Left lung (tissue), 10 donors: ENCODE data around the gene ZNF296. TPM values are rescaled to one million over a fixed set of nuclear protein-coding genes. Genes with fewer than 3 reads are reported as not detected.
A peak's percentile ranks its signal among the peaks of the same experiment; 100 is the strongest.

Experiments
- ATAC-seq: fragments of 200-7000 bp; cut with Tn5 transposase; one replicate; pipeline ENCODE4 v1.9.1; 2020; ENCODE audit warnings: moderate library complexity
- DNase-seq, 4 donors: peaks; one replicate each; pipeline ENCODE4 v3.0.0-alpha.2; 2013 to 2020
- H3K27ac ChIP-seq, 2 donors: fragments of 200-600 bp; sonication (generic) in 1 of 2; one replicate each; pipeline versions ENCODE4 v1.5.0 to v1.8.0; 2020 to 2021
- H3K27me3 ChIP-seq, 2 donors: fragments of 200-600 bp; sonication (generic) in 1 of 2; one replicate each; pipeline versions ENCODE4 v1.5.0 to v1.8.0; 2020 to 2021
- H3K36me3 ChIP-seq, 2 donors: fragments of 200-600 bp; sonication (generic) in 1 of 2; one replicate each; pipeline versions ENCODE4 v1.5.0 to v1.8.0; 2020 to 2021
- H3K4me1 ChIP-seq, 2 donors: fragments of 200-600 bp; one replicate each; pipeline ENCODE4 v1.8.0; 2021
- H3K4me3 ChIP-seq, 2 donors: fragments of 200-600 bp; sonication (generic) in 1 of 2; one replicate each; pipeline versions ENCODE4 v1.5.0 to v1.8.0; 2020 to 2021; ENCODE audit warnings: mild to moderate bottlenecking in 1 of 2
- H3K9me3 ChIP-seq, 2 donors: fragments of 200-600 bp; sonication (generic) in 1 of 2; one replicate each; pipeline versions ENCODE4 v1.5.0 to v1.8.0; 2020 to 2021
- intact Hi-C, 2 donors: fragments of 100-400 bp; cut with DNase I; formaldehyde crosslinking; loops; one replicate each; pipeline versions ENCODE4 v1.11.2 to v1.14.2; 2022
- polyA plus RNA-seq, 6 donors: library from polyadenylated mRNA; unstranded; fragments of 120-200 nt; gene quantifications; one replicate each; pipeline ENCODE4 v1.2.1, GENCODE V29; 2013; ENCODE audit not compliant: insufficient read length in 6 of 6
- total RNA-seq, 2 donors: library from RNA; stranded (reverse); fragmentation: NEBNext Ultra II Directional; extraction: Animal tissue kit (Norgen Biotek cat#: 25700); gene quantifications; one replicate each; pipeline ENCODE4 v1.2.1, GENCODE V29; 2021
- TF ChIP-seq, protein P1 (sequence below), 2 donors: fragments of 200-600 bp; sonication (generic) in 1 of 2; IDR thresholded peaks; one replicate each; pipeline versions ENCODE4 v1.5.0 to v1.8.0; 2021; ENCODE audit warnings: antibody characterized with exemption in 2 of 2
- donor health status: DM: no; HTN: yes; CAD: no.
- donor health status: DM: no; HTN: no; CAD: no.

ZNF296 gene
- total and polyA plus RNA-seq, 8 donors, result 0.43 to 2.0 (median 1.0) TPM

DNA sequence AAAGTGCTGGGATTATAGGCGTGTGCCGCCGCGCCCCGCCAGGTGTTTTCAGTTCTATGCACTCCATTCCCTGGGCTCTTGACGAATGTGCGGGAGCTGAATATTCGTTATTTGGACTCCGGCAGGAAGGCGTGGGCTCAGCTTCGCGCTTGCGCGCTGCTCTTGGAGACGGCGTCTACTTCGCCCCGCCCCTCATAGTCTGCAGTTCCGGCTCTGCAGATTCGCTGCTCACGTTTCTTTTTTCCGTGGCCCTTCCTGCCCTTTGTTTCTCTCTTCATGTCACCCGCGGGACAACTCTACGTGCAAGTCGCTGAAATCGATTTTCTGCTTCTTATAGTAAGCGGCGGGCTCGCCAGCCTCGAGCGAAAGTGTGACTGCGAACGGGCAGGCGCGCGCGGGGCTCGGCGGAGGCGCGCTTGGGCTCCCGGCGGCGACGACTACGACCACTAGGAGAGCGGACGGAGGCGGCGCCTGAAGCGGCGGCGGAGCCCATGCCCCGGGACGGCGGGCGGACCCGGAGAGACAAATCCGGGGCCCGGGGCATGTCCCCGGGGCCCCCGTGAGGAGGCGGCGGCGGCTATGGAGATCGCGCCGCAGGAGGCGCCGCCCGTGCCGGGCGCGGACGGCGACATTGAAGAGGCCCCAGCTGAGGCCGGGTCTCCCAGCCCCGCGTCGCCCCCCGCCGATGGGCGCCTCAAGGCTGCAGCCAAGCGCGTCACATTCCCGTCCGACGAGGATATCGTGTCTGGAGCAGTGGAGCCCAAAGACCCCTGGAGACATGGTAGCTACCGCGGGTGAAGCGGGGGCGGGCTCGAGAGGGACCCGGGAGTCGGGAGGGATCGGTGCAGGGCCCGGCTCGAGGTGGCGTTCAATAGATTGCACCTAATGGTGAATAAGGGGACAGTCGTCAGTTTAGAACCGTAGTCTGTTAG lies 16.7 kb upstream of the ZNF296 start, which contains the start of gene PPP1R37:
Gene PPP1R37 (plus strand): TSS at position 433 of the 932 bp plus-strand sequence. CDS start 147 bp downstream, at position 580.
- intact Hi-C loops, result no loop called here
- Histone ChIP-seq H3K4me3 (peak within 1 kb of the TSS; percentile 90 to 94), H3K27ac (peak within 1 kb of the TSS; percentile 79 to 85), H3K4me1 (peaks cover 29 to 47% of the 10 kb centered on the region in 2 donors), H3K9me3 (no peaks in the 10 kb centered on the region), H3K36me3 (peaks cover 0 to 16% of the 10 kb centered on the region in 2 donors), H3K27me3 (no peaks in the 10 kb centered on the region)
- TF ChIP-seq, protein P1, sequence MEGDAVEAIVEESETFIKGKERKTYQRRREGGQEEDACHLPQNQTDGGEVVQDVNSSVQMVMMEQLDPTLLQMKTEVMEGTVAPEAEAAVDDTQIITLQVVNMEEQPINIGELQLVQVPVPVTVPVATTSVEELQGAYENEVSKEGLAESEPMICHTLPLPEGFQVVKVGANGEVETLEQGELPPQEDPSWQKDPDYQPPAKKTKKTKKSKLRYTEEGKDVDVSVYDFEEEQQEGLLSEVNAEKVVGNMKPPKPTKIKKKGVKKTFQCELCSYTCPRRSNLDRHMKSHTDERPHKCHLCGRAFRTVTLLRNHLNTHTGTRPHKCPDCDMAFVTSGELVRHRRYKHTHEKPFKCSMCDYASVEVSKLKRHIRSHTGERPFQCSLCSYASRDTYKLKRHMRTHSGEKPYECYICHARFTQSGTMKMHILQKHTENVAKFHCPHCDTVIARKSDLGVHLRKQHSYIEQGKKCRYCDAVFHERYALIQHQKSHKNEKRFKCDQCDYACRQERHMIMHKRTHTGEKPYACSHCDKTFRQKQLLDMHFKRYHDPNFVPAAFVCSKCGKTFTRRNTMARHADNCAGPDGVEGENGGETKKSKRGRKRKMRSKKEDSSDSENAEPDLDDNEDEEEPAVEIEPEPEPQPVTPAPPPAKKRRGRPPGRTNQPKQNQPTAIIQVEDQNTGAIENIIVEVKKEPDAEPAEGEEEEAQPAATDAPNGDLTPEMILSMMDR (IDR thresholded peaks at IDR 0.05), result peak; percentile 32 to 65
- DNase-seq (peak; percentile 96 to 98 (median 97)), ATAC-seq (peak; percentile 84)

DNA sequence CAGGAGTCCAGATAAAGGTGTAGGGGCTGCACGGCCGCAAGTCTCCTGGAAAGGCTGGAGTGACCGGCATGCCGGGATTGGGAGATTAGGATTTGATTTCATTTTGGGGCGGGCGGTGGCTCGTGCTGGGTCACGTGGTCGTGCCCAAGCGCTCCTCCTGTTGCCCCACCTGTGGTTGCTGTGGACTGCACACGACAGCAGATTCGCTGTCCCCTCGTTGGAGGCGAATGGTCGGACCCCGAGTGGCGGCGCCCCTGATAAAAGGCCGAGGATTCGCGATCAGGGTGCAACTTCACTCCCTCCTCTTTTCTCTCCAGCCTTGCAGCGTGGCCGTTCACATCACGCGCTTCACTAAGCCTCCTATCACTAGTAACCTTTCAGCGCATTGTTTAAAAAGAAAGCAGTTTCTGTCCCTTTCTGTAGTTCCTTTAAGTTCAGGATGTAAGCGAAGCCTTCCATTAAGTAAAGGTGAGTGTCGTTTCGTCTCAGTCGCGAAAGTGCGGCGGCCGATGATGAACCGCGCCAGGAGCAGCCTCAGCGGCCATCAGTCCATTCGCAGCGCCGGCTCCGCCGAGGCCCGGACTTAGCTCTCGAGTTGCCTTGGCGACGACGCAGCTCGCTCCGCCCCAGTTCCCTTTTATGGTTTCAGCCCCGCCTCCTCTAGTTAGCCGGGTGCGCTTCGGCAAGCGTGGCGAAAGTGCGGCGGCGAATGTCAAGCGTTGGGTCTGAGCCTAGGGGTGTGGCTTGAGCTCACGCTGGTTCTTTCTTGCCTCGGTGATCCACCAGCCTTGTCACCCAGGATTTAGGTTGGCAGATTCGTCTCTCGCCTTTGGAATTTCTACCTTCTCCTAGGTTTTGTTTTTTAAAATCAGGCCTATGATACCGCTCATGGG lies 15.0 kb upstream of the ZNF296 start:
- Histone ChIP-seq H3K9me3 (no peaks in the 10 kb centered on the region), H3K27ac (peak overlapping the region; percentile 79 to 85), H3K36me3 (peaks cover 0 to 20% of the 10 kb centered on the region in 2 donors), H3K27me3 (no peaks in the 10 kb centered on the region), H3K4me3 (peak overlapping the region; percentile 90 to 94), H3K4me1 (peaks cover 25 to 42% of the 10 kb centered on the region in 2 donors)
- DNase-seq, result peak; percentile 98 to 100 (median 98)
- peak; percentile 93 for ATAC-seq
- intact Hi-C loops, result no loop called here
- TF ChIP-seq, protein P1 (IDR thresholded peaks at IDR 0.05), result no peak

DNA sequence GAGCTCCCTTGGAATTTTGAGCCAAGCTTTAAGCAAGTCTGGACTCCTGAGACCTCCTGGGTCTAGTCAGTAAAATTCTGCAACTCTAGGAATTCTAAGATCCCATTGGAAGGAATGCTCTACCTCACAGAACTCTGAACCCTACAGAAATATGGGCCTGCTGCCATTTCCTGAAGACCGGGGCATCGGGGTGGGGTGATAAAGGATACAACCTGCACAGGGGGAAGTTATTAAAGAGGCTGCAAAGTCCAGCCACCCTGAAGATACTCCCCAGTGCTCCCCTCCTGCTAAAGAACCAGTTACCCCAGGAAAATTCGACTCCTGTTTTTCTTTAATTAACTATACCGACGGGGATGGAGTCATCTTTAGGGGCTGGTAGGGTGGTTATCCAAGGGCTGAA lies 14.3 kb upstream of the ZNF296 start:
- peak overlapping the region in 1 of 2 donors; percentile 79 for H3K27ac ChIP-seq
- ATAC-seq (no peak), DNase-seq (no peak)
- intact Hi-C loops, result no loop called here
- H3K27me3 ChIP-seq, result no peaks in the 10 kb centered on the region
- H3K9me3 ChIP-seq, result no peaks in the 10 kb centered on the region
- peaks cover 0 to 20% of the 10 kb centered on the region in 2 donors for H3K36me3 ChIP-seq
- peak overlapping the region in 1 of 2 donors; percentile 94 for H3K4me3 ChIP-seq
- TF ChIP-seq, protein P1 (IDR thresholded peaks at IDR 0.05), result no peak
- H3K4me1 ChIP-seq, result peaks cover 20 to 35% of the 10 kb centered on the region in 2 donors

DNA sequence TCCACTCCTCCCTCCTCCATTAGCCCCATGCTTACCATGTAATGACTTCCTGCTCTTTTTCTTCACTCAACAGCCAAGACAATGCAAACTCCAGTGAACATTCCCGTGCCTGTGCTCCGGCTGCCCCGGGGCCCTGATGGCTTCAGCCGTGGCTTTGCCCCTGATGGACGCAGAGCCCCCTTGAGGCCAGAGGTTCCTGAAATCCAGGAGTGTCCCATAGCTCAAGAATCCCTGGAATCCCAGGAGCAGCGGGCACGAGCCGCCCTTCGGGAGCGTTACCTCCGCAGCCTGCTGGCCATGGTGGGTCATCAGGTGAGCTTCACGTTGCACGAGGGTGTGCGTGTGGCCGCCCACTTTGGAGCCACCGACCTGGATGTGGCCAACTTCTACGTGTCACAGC lies 13.8 kb upstream of the ZNF296 start:
- Histone ChIP-seq H3K4me1 (peaks cover 15 to 30% of the 10 kb centered on the region in 2 donors), H3K4me3 (no peak overlapping the region), H3K36me3 (peaks cover 0 to 24% of the 10 kb centered on the region in 2 donors), H3K9me3 (no peaks in the 10 kb centered on the region), H3K27ac (no peak overlapping the region), H3K27me3 (no peaks in the 10 kb centered on the region)
- intact Hi-C loops, result no loop called here
- no peak for DNase-seq
- TF ChIP-seq, protein P1 (IDR thresholded peaks at IDR 0.05), result no peak
- no peak for ATAC-seq
